GM19463 (cell line): ENCODE measurements around the gene MAFB.

Experiments used
- ATAC-seq: cut with Tn5 transposase; IDR thresholded peaks from one replicate; pipeline ENCODE4 v1.9.1; 2021; ENCODE audit warnings: mild to moderate bottlenecking, moderate library complexity; ENCODE audit not compliant: unreplicated experiment

The MAFB gene

DNA sequence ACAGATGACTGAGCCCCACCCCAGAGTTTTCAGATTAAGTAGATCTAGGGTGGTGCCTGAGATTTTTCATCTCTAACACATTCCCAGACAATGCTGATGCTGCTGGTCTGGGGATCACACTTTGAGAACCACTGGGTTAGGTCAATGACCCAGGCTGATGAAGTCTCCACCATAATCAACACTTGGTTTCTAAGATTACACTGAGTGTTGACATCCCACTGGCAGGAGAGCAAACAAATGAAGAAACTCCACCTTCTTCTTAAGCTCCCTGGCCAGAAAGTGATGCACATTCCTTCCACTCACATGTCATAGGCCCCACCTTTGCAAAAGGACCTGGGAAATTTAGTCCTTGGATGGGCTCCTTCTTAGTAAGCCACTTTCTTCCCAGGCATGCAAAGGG lies 53.1 kb downstream of the MAFB start:
- no peak for ATAC-seq
